Liver (tissue), 3 donors: ENCODE data around the gene PADI6.

ENCODE experiments used
- CTCF ChIP-seq: fragments of 150-350 bp; IDR thresholded peaks from 2 replicates; pipeline ENCODE4 v1.5.1; 2017; ENCODE audit warnings: improper control_type of control experiment, low read depth, low read length; ENCODE audit not compliant: missing input control
- MAX ChIP-seq: IDR thresholded peaks from 2 replicates; pipeline ENCODE4 v1.6.1; 2016; ENCODE audit warnings: antibody characterized with exemption
- RXRA ChIP-seq, 2 donors: IDR thresholded peaks; 2 replicates each; pipeline ENCODE4 v1.6.1; 2017 to 2018; ENCODE audit warnings: antibody characterized with exemption in 2 of 2, mild to moderate bottlenecking in 1 of 2
- donor health status: healthy.
- donor health status: healthy.

GRCh38 chr1:17375651-17376050, 3.7 kb downstream of the PADI6 start:
- TF ChIP-seq MAX: no peak
- TF ChIP-seq CTCF: no peak
- no peak for TF ChIP-seq RXRA (IDR thresholded peaks at IDR 0.05)
